GM08714 (cell line): Measurements from ENCODE around the gene TSR1.

Experiments
- H3K4me3 ChIP-seq: fragments of 200-500 bp; sonication (Bioruptor generic); 2 replicates; pipeline ENCODE4 v1.5.1; 2014; ENCODE audit warnings: mild to moderate bottlenecking, low read length, inconsistent platforms
- ZNF274 ChIP-seq: IDR thresholded peaks from 2 replicates; pipeline ENCODE4 v1.6.1; 2012; ENCODE audit warnings: mild to moderate bottlenecking, low read depth, low read length

The TSR1 gene

DNA sequence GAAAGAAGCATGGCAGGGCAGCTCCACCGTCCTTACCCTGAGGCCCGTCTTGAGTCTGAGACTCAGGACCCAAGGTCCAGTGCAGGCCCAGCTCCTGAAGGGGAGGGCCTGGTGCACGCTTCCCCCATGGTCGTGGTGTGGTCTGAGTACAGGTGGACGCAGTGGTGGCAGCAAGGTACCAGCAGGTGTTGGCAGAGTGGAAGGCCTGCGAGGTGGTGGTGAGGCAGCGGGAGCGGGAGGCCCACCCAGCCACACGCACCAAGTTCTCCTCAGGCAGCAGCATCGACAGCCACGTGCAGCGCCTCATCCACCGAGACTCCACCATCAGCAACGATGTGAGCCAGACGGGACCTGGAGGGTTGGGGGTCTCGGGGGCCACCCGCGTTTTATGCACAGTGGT is 36.9 kb upstream of the TSR1 start:
- no peak overlapping the region for H3K4me3 ChIP-seq
- no peak for TF ChIP-seq ZNF274

DNA sequence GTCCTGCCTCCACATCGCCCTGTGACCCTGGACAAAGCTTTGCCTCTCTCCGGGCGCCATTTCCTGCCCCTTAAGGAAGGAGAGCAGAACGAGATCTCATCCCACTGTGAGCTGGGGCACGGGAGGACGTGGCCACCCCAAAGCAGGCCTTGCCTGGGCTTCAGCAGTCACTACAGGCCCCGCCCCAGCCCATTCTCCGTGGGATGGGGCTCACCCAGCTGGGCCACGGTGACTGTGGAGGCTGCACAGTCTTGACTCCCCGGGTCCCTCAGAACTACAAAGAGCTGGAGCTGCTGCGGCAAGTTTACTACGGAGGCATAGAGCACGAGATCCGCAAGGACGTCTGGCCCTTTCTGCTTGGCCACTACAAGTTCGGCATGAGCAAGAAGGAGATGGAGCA is 36.4 kb upstream of the TSR1 start:
- H3K4me3 ChIP-seq: no peak overlapping the region
- no peak for TF ChIP-seq ZNF274

- no peak for TF ChIP-seq ZNF274
These were observed 35.9 kb upstream of the TSR1 start for GRCh38 chr17:2372180-2372579.

DNA sequence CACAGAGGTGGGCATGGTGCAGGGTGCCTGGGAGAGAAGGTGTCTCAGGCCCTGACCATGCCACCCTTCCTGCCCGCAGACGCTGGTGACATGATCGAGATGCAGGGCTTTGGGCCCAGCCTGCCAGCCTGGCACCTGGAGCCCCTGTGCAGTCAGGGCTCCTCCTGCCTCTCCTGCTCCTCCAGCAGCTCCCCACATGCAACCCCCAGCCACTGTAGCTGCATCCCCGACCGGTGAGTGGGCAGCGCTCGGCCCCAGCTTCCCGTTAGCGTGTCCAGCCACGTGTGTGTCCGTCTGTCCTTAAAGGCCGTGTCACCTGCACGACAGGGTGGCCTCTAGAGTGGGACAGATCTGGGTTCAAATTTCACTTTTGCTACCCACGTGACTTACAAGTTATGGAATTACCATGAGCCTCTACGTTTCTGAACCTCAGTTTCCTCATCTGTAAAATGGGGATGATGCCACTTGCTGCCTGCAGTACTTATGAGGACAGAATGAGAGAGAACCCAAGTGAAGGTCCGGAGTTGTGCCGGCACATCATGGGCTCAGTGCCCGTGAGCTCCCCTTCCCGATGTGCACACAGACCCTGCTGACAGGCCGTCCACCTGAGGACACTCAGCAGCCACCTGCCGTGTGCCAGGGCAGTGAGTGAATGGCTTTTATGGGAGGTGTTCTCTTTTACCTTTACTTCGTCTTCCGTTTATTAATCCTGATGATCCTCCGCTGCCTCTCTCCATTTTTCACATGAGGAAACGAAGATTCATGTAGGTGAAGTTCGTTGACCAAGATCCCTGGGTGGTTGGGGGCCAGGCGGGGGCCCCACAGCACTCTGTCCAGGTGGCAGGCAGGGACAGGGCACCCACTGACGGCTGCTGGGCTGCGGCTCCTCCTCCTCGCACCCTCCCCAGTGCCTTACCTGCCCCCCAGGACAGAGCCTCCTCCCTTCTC is 35.2 kb upstream of the TSR1 start:
- H3K4me3 ChIP-seq: no peak overlapping the region
- TF ChIP-seq ZNF274: no peak

More at GRCh38 chr17:2372180-2372579, 35.9 kb upstream of the TSR1 start:
- no peak overlapping the region for H3K4me3 ChIP-seq

- H3K4me3 ChIP-seq: no peak overlapping the region
- no peak for TF ChIP-seq ZNF274
These were observed 33.9 kb upstream of the TSR1 start for GRCh38 chr17:2370211-2370589.

GRCh38 chr17:2369551-2370210 is 33.4 kb upstream of the TSR1 start:
- no peak for TF ChIP-seq ZNF274
- no peak overlapping the region for H3K4me3 ChIP-seq

- no peak for TF ChIP-seq ZNF274
- H3K4me3 ChIP-seq: no peak overlapping the region
These were observed 32.8 kb upstream of the TSR1 start for GRCh38 chr17:2369039-2369438.

DNA sequence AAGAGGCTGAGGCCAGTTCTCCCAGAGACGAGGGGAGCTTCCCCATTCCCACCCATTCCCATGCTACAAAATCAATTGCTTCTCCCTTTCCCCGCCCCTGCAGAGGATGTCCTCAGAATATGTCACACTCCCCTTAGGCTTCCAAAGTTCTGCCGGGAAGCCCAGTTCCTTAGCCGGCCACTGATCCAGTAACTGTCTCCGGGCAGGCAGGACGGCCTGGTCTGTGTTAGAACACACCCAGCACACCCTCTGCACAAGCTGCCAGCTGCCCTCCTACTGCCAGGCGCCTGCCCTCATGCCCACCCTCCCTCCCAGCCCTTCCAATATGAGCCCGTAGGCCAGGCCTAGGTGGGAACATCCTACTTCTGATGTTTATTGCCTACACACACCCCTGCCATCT is 32.1 kb upstream of the TSR1 start:
- H3K4me3 ChIP-seq: no peak overlapping the region
- no peak for TF ChIP-seq ZNF274

- no peak for TF ChIP-seq ZNF274
These were observed 30.7 kb upstream of the TSR1 start for GRCh38 chr17:2366747-2367494.

DNA sequence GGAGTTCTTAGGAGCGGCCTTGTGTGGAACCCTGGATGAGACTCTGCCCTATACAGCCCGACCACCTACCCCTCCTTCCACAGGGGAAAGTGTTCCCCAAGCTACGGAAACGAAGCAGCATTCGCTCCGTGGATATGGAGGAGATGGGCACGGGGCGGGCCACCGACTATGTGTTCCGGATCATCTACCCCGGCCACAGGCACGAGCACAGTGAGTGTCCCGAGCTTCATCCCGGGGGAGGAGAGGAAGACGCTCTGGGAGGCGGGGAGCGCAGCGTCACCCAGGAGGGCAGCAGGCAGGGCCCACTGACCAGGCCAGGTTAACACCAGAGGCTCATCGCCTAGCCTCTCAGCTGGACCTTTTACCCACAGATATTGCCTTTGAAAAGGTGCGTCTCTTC is 28.9 kb upstream of the TSR1 start:
- no peak for TF ChIP-seq ZNF274
- no peak overlapping the region for H3K4me3 ChIP-seq

More at GRCh38 chr17:2366747-2367494, 30.7 kb upstream of the TSR1 start:
- no peak overlapping the region for H3K4me3 ChIP-seq

GRCh38 chr17:2364763-2365116 is 28.5 kb upstream of the TSR1 start:
- no peak for TF ChIP-seq ZNF274
- no peak overlapping the region for H3K4me3 ChIP-seq

- H3K4me3 ChIP-seq: no peak overlapping the region
- TF ChIP-seq ZNF274: no peak
These were observed 27.9 kb upstream of the TSR1 start for GRCh38 chr17:2363851-2364762.

- no peak overlapping the region for H3K4me3 ChIP-seq
- TF ChIP-seq ZNF274: no peak
These were observed 27.1 kb upstream of the TSR1 start for GRCh38 chr17:2363318-2363717.

DNA sequence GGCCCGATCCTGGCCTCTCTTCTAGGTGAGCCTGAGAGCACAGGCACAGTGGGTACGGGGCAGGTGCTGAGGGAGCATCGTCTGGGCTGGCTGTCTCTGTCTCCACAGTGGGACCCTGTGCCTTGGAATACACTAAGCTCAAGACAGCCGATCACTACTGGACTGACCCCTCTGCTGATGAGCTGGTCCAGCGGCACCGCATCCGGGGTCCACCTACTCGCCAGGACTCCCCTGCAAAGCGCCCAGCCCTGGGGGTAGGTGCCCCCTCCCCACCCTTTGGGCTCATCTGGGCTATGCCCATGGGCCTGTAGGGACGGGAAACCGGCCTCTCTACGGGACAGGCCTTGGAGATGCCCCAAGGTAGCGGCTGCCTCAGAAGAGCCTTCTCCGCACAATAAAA is 26.6 kb upstream of the TSR1 start:
- H3K4me3 ChIP-seq: no peak overlapping the region
- no peak for TF ChIP-seq ZNF274

DNA sequence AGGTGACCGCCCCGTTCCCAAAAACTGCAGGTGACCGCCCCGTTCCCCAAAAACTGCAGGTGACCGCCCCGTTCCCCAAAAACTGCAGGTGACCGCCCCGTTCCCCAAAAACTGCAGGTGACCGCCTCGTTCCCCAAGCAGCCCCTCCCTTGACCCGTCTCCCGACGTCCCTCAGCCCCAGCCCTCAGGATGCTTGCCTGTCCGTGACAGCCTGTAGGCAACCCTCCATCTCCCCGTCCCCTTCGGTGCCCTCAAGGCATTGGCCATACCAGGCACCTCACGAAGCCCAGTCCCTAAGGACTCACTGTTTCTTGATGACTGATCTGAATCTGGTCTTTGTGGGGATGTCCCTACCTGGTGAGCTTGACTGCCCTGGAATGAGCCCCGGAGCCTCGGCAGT is 26.2 kb upstream of the TSR1 start:
- no peak for TF ChIP-seq ZNF274
- no peak overlapping the region for H3K4me3 ChIP-seq
